ENCODE data around the gene AGAP1.
A peak's percentile ranks its signal among the peaks of the same experiment; 100 is the strongest.

Gene AGAP1

DNA sequence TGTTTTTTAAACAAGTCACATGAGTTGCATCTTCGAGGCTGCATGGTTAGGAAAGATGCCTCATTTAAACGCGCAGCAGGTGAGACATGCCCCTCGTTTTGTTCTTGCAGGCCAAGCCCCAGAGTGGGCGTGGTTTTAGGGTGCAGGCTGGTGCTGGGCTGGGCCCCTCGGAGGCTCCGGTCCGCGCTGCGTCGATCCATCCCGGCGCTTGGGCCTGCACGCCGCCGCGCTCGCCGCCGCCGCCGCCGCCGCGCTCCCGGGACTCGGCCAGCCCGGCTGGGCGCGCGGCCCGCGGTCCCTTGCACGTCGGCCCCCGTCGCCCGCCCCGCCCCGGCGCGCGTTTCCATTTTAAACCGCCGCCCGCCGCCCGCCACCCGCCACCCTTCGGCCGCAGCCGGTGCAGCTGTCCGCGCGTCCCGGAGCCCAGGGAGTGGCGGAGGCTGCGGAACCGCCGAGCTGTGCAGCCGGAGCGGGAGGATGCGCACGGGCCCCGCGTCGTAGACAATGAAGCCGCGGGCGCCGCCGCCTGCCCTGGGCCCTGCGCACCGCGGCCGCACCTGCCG, 175.5 kb downstream of the AGAP1 start:
- Histone ChIP-seq H3K4me3 (ENCODE audit: low read length) (peak overlapping the region; percentile 76), H3K4me1 (ENCODE audit: control insufficient read depth, insufficient read depth, low read length) (peaks cover 37% of the 10 kb centered on the region)

DNA sequence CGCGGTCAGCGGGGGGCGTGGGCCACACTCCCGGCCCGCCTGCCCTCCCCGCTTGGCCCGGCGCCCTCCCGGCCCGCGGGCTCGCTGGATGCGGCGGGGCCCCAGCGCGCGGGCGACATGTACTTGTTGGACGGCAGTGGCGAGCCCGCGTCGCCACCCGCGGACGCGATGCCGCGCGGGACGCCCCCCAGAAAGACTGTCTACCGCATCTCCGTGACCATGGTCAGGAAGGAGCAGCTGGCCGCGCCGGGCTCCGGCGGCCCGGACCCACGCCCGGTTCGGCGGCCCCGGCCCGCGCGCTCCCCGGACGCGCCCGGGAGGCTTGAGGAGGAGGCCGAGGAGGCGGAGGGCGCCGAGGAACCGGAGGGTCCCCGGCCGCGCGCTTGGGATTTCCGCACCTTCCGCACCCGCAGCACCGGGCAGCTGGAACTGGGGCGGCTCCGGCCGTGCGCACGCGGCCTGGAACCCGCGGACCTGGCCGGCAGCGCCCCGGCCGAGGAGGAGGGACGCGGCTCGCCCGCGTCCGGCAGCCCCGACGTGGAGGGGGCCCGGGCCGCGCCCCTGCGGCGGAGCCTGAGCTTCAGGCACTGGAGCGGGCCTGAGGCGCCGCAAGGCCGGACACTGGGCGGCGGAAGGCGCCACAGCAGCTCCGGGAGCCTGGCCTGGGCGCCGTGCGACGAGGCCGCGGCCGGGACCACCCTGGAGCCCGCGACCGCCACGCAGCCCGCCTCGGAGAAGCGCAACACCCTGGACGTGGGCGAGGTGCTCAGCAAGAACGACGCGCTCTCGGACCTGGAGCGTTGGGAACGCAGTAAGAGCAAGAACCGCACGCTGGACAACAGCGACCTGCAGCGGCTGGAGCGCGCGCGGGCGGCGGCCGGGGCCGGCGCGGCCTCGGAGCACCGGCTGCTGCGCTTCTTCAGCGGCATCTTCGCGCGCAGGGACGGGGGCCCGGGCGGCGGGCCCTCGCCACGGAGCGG, 176.4 kb downstream of the AGAP1 start:
- Histone ChIP-seq H3K4me1 (ENCODE audit: control insufficient read depth, insufficient read depth, low read length) (peaks cover 37% of the 10 kb centered on the region), H3K36me3 (ENCODE audit: insufficient read depth, low read length) (no peaks in the 10 kb centered on the region), H3K4me3 (ENCODE audit: low read length) (peak overlapping the region; percentile 76), H3K9ac (ENCODE audit: low read depth, low read length) (peak overlapping the region; percentile 71), H3K4me2 (ENCODE audit: low read length) (peak overlapping the region; percentile 96), H3K9me3 (replicated peaks; ENCODE audit: low read length) (no peaks in the 10 kb centered on the region), H3K27me3 (ENCODE audit: control insufficient read depth, insufficient read depth, low read length) (no peaks in the 10 kb centered on the region)

More for the DNA sequence above, 175.5 kb downstream of the AGAP1 start:
- Histone ChIP-seq H3K9me3 (replicated peaks; ENCODE audit: low read length) (no peaks in the 10 kb centered on the region), H3K36me3 (ENCODE audit: insufficient read depth, low read length) (no peaks in the 10 kb centered on the region), H3K27me3 (ENCODE audit: control insufficient read depth, insufficient read depth, low read length) (no peaks in the 10 kb centered on the region), H3K9ac (ENCODE audit: low read depth, low read length) (no peak overlapping the region), H3K4me2 (ENCODE audit: low read length) (peak overlapping the region; percentile 96)

DNA sequence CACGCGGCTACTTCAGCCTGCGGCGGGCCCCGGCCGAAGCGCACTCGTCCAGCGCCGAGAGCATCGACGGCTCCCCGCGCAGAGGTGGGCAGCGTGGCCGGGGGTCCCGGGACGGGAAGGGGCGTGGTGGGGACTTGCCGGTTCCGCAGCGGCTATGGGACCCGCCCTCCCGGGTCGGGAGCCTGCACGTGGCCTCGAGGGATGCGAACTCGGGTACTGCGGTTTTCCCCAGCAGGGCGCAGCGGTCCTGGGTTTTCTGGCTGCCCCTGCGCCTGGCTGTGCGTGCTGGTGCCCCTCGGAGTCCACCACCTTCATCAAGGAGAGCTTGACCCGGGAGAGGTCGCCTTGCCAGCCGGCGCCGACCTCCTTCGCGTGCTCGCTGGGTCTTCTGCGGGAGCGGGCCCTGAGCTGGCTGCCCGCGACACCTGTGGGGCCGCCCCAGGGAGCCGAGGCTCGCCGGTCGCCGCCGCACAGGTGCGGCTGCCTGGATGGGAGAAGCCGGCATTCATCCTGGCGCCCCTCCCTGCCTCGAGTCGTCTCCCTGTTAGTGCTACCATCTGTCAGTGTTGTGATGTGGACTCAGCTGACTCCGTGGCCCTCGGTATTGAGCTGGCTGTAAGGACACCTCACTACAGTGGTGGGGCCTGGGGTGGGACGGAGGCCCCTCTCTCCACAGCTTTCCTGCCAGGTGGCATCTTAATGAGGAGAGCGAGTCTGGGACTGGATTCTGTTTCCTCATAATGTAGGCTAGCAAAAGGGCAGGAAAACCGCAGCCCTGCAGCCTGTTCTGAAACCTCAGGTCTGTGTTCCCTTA, 177.3 kb downstream of the AGAP1 start:
- H3K27me3 ChIP-seq (ENCODE audit: control insufficient read depth, insufficient read depth, low read length): no peaks in the 10 kb centered on the region
- peaks cover 35% of the 10 kb centered on the region for H3K4me1 ChIP-seq (ENCODE audit: control insufficient read depth, insufficient read depth, low read length)
- peak overlapping the region; percentile 96 for H3K4me2 ChIP-seq (ENCODE audit: low read length)
- H3K36me3 ChIP-seq (ENCODE audit: insufficient read depth, low read length): no peaks in the 10 kb centered on the region
- H3K9me3 ChIP-seq (replicated peaks; ENCODE audit: low read length): no peaks in the 10 kb centered on the region
- peak overlapping the region; percentile 76 for H3K4me3 ChIP-seq (ENCODE audit: low read length)
- H3K9ac ChIP-seq (ENCODE audit: low read depth, low read length): peak overlapping the region; percentile 71

DNA sequence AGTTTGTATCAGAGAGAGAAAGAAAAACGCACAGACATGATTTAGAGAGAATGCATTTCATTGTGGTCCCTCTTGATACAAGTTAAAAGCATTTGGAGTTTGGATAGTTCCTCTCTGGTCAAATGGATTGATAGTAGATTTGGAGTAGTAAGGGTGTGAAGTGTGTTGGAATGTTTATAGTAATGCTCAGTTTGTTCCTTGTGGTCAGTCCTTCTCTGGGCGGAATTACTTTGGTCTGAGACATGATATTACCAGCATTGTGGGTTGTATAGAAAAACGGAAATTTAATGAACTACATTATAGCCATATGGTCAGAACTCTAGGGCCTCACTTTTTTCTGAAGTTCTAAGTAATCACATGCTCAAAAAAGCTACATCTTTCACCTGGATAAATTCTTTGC, 178.9 kb downstream of the AGAP1 start:
- H3K4me3 ChIP-seq (ENCODE audit: low read length): no peak overlapping the region
- peaks cover 34% of the 10 kb centered on the region for H3K4me1 ChIP-seq (ENCODE audit: control insufficient read depth, insufficient read depth, low read length)
- peak overlapping the region; percentile 9 for H3K4me2 ChIP-seq (ENCODE audit: low read length)
- no peak overlapping the region for H3K9ac ChIP-seq (ENCODE audit: low read depth, low read length)
- no peaks in the 10 kb centered on the region for H3K9me3 ChIP-seq (replicated peaks; ENCODE audit: low read length)
- no peaks in the 10 kb centered on the region for H3K36me3 ChIP-seq (ENCODE audit: insufficient read depth, low read length)
- no peaks in the 10 kb centered on the region for H3K27me3 ChIP-seq (ENCODE audit: control insufficient read depth, insufficient read depth, low read length)

DNA sequence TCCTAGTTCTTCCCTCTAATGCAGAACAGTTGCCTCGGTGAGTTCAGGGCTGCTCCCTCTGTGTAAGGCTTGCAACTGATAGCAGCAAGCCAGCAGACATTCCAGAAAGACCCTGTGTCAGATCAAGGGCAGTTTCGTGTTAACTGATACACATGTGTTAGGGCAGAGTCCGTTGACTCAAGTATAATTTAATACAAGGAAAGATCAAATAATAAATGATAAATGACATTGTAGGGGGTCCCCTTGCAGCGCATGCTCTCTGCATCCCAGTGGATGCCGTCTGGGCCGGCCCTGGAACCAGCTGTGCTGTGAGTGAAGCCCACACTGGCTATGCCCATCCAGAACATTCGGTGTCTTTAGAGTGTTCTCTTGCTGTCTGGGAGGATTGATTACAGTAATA, 180.3 kb downstream of the AGAP1 start:
- Histone ChIP-seq H3K9me3 (replicated peaks; ENCODE audit: low read length) (no peaks in the 10 kb centered on the region), H3K4me3 (ENCODE audit: low read length) (no peak overlapping the region), H3K9ac (ENCODE audit: low read depth, low read length) (no peak overlapping the region), H3K36me3 (ENCODE audit: insufficient read depth, low read length) (no peaks in the 10 kb centered on the region), H3K27me3 (ENCODE audit: control insufficient read depth, insufficient read depth, low read length) (no peaks in the 10 kb centered on the region), H3K4me1 (ENCODE audit: control insufficient read depth, insufficient read depth, low read length) (peaks cover 34% of the 10 kb centered on the region), H3K4me2 (ENCODE audit: low read length) (no peak overlapping the region)

DNA sequence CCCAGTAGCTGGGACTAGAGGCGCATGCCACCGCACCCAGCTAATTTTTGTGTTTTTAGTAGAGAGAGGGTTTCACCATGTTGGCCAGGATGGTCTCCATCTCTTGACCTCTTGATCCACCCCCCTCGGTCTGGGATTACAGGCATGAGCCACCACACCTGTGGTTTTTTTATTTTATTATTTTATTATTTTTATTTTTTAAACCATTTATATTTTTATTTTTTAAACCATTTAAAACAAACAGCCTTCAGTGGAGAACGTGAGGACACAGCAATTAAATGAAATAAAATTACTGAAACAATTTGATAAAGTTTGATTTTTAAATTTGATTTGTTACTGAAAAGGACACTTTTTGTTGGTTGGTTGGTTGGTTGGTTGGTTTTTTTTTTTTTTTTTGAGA, 181.0 kb downstream of the AGAP1 start:
- H3K9ac ChIP-seq (ENCODE audit: low read depth, low read length): no peak overlapping the region
- H3K9me3 ChIP-seq (replicated peaks; ENCODE audit: low read length): no peaks in the 10 kb centered on the region
- no peak overlapping the region for H3K4me3 ChIP-seq (ENCODE audit: low read length)
- H3K4me1 ChIP-seq (ENCODE audit: control insufficient read depth, insufficient read depth, low read length): peaks cover 34% of the 10 kb centered on the region
- no peaks in the 10 kb centered on the region for H3K27me3 ChIP-seq (ENCODE audit: control insufficient read depth, insufficient read depth, low read length)
- no peaks in the 10 kb centered on the region for H3K36me3 ChIP-seq (ENCODE audit: insufficient read depth, low read length)
- H3K4me2 ChIP-seq (ENCODE audit: low read length): no peak overlapping the region

DNA sequence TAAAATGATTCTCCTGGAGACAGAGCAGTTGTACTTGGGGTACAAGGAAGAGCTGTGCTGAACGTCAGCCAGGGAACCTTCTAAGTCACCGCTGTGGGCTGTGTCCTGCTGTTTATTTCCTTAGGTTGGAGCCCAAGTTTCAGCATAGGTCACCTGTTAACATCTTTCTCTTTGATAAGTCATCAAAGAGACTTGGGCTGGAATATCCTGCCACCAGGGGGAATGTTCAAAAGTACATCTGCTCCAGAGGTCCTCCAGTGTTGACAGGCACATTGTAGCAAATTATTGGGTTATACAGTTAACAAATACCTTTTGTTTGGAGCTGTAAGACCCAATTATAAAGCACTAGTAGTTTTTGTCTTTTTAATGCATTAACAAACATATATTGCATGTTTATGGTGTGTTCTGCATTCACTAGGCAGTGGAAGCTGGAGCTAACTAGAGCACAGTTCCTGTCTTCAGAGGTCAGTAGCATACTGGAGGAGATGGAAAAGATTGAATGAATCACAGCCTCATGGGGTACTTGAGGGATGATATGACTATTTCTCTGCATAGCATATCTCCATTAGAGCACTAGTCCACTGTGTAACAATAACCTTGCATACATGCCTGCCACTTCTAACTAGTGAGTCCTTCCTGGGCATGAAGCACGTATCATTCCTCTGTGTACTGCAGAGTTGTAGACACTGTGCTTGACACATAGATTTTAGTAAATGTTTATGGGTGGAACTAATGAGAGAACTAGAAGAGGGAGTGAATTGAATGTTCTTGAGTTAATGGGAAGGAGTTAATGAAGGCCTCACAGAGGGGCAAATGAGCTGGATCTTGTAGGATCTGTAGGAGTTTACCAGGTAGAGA, 182.1 kb downstream of the AGAP1 start:
- Histone ChIP-seq H3K9ac (ENCODE audit: low read depth, low read length) (no peak overlapping the region), H3K4me1 (ENCODE audit: control insufficient read depth, insufficient read depth, low read length) (peaks cover 24% of the 10 kb centered on the region), H3K27me3 (ENCODE audit: control insufficient read depth, insufficient read depth, low read length) (no peaks in the 10 kb centered on the region), H3K4me2 (ENCODE audit: low read length) (peak overlapping the region; percentile 3), H3K36me3 (ENCODE audit: insufficient read depth, low read length) (no peaks in the 10 kb centered on the region), H3K9me3 (replicated peaks; ENCODE audit: low read length) (no peaks in the 10 kb centered on the region), H3K4me3 (ENCODE audit: low read length) (no peak overlapping the region)

DNA sequence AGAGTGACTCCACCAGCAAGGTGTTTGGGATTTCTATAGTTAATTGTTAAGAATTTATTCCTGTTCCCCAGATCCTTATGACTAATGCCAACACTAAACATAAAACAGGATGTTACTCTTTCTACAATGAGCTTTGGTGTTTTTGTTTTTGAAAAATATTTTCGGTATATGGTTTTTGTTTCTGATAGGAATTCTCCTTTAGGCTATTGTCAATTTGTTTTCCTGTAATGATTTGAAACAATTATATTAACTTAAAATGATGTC, 182.6 kb downstream of the AGAP1 start:
- Histone ChIP-seq H3K4me1 (ENCODE audit: control insufficient read depth, insufficient read depth, low read length) (peaks cover 20% of the 10 kb centered on the region), H3K9ac (ENCODE audit: low read depth, low read length) (no peak overlapping the region), H3K4me2 (ENCODE audit: low read length) (peak overlapping the region; percentile 3), H3K27me3 (ENCODE audit: control insufficient read depth, insufficient read depth, low read length) (no peaks in the 10 kb centered on the region), H3K4me3 (ENCODE audit: low read length) (no peak overlapping the region), H3K9me3 (replicated peaks; ENCODE audit: low read length) (no peaks in the 10 kb centered on the region), H3K36me3 (ENCODE audit: insufficient read depth, low read length) (no peaks in the 10 kb centered on the region)

DNA sequence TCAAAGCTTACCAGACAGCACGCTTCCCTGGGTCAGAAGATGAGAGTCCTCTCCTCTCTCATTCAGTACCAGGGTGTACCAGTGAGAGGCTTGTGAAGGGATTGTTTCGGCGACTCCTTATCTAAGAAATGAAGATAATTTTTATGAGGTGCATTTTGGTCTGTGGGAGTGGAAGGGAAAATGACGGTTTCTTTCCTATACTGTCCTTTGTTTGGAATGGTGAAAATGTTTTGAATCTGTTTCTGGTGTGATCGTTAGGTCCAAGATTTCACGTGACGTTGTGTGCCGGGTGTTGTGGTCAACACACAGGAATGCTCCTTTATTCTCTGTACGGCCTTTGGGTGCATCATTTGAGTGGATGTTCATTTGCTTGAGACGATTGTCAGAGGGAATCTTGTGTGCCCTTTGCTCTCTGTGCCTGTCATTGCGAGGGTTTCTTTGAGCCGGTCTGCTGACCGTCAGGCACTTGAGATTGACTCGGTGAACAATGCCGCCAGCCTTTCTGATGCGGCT, 183.5 kb downstream of the AGAP1 start:
- H3K9me3 ChIP-seq (replicated peaks; ENCODE audit: low read length): no peaks in the 10 kb centered on the region
- H3K4me2 ChIP-seq (ENCODE audit: low read length): no peak overlapping the region
- no peaks in the 10 kb centered on the region for H3K27me3 ChIP-seq (ENCODE audit: control insufficient read depth, insufficient read depth, low read length)
- H3K9ac ChIP-seq (ENCODE audit: low read depth, low read length): no peak overlapping the region
- no peaks in the 10 kb centered on the region for H3K36me3 ChIP-seq (ENCODE audit: insufficient read depth, low read length)
- peaks cover 14% of the 10 kb centered on the region for H3K4me1 ChIP-seq (ENCODE audit: control insufficient read depth, insufficient read depth, low read length)
- H3K4me3 ChIP-seq (ENCODE audit: low read length): no peak overlapping the region

DNA sequence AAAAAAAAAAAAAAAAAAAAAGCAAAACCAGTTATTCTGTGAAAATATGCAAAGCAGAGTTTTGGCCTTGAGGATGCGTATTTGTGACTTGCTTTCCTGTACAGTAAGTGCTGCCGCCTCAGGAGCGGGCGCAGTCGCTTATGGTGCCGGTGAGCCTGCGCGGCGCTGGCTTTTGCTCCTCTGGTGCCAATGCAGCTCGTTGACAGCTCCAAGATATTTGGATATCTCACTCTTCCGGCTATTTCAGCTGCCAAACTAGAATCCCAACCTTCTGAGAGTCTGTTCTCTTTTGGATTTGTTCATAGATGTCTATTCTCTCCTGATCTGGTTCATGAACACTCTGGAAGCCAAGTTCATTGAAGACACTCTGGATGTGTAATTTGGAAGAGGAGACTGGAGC, 184.1 kb downstream of the AGAP1 start:
- Histone ChIP-seq H3K4me3 (ENCODE audit: low read length) (no peak overlapping the region), H3K36me3 (ENCODE audit: insufficient read depth, low read length) (no peaks in the 10 kb centered on the region), H3K9ac (ENCODE audit: low read depth, low read length) (no peak overlapping the region), H3K9me3 (replicated peaks; ENCODE audit: low read length) (no peaks in the 10 kb centered on the region), H3K27me3 (ENCODE audit: control insufficient read depth, insufficient read depth, low read length) (no peaks in the 10 kb centered on the region), H3K4me2 (ENCODE audit: low read length) (no peak overlapping the region), H3K4me1 (ENCODE audit: control insufficient read depth, insufficient read depth, low read length) (peaks cover 8% of the 10 kb centered on the region)

DNA sequence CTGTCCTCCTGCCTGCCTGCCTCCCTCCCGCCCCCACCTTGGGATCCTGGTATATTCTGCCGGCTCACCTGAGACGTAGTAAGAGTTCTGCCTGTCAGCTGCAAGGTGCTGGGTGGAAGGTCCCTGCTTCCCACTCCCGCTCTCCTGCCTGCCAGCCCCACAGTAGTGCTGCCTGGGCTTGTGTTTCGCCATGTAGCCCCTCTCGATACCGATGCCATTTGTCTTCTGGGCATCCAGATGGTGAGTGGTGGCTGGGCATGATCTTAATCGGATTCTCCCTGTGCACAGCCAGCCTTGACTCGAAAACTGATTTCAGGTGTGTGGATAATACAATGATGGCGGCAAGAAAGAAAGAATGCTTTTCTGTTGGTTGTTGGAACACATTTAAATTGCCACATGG, 184.9 kb downstream of the AGAP1 start:
- no peaks in the 10 kb centered on the region for H3K36me3 ChIP-seq (ENCODE audit: insufficient read depth, low read length)
- no peak overlapping the region for H3K4me2 ChIP-seq (ENCODE audit: low read length)
- H3K9me3 ChIP-seq (replicated peaks; ENCODE audit: low read length): no peaks in the 10 kb centered on the region
- peaks cover 8% of the 10 kb centered on the region for H3K4me1 ChIP-seq (ENCODE audit: control insufficient read depth, insufficient read depth, low read length)
- no peak overlapping the region for H3K4me3 ChIP-seq (ENCODE audit: low read length)
- H3K27me3 ChIP-seq (ENCODE audit: control insufficient read depth, insufficient read depth, low read length): no peaks in the 10 kb centered on the region
- H3K9ac ChIP-seq (ENCODE audit: low read depth, low read length): no peak overlapping the region
